IPS DF 4.7 (cell line): ENCODE data around the gene RUNX1.

Source experiments
- DNase-seq: peaks from one replicate; pipeline ENCODE4 v3.0.0-alpha.2; 2013; ENCODE audit warnings: low spot score; ENCODE audit errors: extremely low read depth

The RUNX1 gene

DNA sequence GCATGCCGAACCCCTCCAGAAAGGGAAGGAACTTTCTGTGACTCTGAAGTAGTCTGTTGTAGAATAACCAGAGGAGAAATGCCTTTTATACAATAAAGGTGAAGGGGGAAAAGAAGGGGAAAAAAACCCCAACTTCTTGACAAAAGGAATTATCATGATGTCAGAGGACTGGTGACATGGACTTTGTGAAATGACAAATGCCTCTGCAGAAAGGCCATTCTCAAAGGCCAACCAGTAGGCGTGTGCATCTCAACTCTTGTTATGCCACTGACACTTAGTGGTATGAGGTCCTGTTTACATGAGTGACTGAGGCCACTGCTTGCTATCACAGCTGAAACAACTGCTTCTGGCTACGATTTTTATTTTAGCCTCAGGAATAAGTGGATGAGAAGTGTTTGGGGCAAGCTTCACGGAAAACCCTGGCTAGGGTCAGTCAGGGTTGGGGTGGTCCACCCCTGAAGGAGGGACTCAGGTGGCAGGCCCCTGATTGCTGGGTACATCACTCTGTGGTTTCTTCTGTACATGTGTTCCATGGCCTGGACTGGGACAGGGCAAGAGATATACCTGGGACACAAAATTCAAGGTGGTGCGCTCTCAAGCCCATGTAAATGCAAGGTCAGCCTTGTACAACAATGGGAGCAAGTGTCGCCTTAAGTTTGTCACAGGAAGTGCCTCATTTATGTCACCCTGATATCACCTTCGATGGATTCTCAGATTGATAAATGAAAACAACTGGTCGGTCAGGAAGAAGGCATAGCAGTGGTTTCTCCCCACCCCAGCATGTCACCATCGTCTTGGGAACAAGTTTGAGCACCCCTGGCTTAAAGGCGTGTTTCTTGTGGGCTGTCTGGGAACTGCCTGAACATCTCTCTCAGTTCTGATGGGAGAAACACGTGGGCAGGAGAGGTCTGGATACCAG is 12.4 kb downstream of the RUNX1 start:
- DNase-seq, result no peak

DNA sequence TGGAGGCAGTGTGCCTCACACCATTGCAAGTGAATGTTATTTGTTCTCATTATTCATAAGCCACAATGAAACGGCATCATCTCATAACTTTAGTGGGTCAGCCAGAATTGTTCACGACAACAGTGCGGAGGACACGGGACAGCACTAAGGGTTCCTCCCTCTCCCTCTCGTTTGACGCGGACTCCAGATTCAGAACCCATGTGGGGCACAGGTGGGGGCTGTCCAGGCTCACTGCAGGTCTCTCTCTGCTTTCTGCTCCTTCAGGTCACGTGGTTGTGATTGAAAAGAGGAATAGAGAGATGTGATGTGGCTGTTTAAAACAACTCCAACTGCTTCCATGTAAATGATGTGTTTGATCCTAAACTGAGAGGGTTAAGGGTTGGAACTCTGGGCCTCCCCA is 13.5 kb downstream of the RUNX1 start:
- DNase-seq, result no peak

DNA sequence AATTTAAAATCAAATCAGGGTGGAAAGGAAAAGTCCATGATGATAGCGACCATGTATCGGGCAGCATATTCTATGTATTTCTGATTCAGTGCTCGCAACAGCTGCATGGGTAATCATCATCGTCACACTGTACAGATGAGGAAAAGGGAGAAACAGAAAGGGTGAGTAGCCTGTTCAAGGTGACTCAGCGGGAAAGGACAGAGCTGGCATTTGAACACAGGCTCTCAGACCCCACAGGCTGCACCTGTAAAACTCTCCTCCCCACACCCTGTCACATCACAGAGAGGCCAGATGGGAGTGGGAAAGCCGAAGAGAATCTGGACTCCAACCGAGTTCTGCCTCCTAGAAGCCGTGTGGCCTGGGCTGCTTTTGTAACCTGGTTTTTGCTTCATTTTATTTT is 14.0 kb downstream of the RUNX1 start:
- DNase-seq, result no peak

DNA sequence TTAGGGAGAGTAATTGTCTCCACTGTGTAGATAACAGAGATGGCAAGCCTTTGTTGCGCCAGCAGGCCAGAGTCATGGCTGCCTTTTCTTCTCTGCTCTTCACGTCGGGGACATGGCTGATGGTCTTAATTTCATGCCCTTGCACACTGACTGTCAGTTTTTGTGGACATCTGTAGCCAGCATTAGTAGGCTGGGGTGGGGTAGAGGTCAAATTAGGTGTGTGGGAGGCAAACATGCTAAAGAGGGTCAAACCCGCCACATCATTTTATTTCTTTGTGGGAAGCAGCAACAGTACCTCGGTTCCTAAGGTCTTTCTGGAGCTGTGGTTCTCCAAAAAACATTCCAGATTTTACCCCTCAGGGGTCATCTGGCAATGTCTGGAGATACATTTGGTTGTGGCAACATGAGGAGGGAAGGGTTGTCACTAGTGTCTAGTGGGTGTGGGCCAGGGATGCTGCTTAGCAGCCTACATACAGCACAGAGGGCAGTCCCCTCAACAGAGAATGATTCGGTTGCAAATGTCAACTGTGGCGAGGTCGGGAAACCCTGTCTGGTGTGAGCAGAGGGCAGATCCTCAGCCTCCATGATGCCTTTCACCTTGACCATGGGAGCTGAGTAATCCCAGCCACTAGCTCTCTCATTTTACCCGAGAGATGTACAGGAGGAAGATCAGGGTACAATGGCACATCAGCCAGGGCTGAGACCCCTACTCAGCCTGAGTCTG is 14.7 kb downstream of the RUNX1 start:
- DNase-seq, result no peak

DNA sequence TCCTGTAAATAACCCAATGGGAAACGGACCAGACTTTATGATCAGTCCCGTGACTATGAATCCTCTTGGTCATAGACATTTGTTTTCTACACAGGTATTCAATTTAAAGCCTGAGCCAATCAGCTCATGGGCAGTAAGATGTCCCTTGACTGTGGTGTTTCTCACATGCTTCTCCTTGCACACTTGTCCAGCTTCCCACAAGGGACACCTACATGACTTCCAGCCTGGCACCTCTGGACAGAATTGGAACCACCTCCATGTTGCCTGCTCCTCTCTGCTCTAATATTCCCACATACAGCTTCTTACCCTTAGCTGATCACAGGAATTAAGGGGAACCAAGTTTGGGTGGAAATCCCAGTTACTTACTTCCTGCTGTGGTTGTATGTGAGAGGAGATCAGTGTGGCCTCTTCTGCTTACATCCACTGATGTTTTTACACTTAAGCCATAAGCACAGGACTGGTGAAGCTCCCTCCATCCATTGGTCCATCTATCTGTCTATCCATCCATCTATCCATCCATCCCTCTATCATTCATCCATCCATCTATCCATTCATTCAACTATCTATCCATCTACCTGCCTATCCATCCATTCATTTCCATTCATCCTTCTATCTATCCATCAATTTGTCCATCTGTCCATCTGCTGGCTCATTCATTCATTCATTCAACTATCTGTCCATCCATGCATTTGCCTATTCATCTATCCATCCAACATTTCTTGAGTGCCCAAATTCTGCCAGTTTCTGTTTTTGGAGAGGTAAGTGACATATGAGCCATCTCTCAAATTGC is 16.4 kb downstream of the RUNX1 start:
- DNase-seq, result no peak

DNA sequence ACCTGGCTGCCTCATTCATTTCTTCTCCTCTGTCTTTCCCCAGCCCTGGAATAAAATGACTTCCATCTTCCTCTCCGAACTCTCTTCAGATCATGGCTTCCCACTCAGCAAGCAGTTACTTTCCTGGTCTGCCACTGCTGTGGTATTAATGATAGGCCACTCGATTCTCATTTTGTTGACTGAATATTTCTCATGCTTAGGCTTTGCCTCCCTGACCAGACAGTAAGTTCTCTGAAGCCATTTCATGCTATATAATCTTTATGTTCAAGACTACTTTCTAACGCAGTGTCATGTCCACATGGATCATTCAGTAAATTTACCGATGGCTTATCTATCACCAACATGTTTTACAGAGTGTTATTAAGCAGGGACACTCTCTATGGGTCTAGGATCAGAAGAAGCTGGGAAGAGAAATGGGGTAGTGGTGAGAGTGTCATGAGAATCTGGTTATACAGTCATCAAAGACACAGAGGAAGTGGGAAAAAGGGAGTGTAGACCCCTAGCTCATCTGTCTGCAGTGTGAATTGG is 20.6 kb downstream of the RUNX1 start:
- DNase-seq, result no peak

DNA sequence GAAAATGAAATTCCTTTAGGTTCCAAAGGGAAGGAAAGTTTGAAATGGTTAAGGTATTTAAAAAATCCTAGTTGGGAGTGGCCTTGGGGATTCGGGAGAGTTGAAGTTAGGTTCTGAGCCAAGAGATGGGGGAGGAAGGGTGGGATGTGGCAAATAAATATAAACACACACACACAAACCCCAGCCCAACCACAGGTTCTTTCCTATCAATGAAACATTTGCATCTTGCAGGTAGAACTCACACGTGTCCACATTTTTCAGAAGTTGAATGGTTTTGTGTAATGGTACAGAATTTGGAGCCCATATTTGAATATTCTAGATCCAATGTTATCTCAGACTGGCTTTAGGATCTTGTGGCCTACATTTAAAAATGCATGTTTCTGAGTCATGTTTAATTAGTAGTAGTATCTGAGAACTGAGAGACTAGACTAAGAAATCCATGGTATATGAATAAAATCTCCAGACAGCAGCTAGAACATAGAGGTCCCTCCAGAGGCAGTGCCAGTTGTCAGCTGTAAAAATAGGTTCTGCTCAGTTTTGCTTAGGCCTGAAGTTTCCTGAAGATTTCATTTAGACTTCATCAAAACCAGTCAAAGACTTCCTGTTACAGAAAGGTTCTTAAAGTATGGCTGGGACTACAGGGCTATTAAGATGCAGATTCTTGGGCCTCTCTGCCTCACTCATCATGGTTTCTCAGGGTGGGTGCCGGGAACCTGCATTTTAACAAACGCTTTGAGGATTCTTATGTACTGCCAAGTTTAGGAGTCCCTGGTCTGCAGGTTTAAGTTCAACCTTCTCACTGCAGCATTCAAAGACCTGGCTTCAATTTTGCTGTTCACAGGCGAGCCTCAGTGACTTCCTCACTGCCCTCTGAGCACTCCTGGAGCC is 21.3 kb downstream of the RUNX1 start:
- DNase-seq, result no peak

DNA sequence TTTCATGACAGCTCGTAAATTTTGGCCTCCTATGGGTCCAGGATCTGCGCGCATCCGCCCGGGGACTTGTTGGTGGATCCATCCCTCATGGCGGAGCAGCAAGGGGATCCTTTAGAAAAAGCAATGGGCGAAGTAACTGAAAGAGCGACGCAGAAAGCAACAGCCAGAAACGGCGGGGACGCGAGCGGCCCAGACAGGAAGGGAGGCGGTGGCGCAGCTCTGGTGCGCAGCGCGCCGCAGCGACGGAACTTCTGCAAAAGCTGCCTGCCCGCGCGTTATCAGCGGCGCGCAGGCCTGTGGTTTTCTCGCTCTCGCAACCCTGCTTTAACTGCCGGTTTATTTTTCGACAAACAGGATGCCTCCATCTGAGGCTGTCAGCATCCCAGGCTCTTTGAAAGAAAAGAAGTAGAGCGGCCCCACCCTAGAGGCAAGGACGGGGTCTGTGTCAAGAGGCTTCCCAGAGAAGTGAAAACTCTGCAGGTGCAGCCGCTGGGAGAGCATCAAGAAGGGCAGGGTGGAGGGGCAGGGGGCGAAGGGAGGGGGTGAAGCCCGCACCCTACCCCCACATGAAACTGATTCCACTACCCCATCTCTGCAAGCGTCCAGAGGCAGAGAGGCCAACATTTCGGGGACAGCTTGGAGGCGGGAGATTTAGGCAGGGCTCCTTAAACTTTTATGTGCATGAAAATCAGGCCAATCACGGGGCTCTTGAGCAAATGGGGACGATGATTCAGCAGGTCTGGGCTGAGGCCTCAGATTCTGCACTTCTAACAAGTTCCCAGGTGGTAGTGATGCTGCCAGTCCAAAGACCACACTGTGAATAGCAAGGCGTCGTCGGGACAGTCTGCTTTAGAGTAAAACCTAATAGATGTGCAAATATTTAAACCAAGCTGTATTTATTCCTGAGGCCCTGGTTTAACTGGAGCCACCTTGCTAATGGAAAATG is 22.2 kb downstream of the RUNX1 start:
- no peak for DNase-seq

DNA sequence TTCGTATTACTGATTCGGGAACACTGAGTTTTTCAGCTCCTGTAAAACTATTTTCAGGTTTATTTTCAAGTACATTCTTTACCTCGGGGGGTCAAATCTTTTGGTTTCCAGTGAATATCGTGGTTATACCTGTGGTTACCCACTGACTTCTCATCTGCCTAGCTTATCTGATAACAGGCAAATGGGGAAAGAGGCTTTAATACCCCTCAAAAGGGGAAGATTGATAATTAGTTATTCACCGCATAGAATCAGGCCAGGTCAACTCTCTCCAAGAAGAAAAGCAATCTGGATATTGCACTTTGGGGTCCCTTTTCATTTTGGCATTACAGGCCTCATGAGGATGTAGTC is 23.0 kb downstream of the RUNX1 start:
- no peak for DNase-seq

DNA sequence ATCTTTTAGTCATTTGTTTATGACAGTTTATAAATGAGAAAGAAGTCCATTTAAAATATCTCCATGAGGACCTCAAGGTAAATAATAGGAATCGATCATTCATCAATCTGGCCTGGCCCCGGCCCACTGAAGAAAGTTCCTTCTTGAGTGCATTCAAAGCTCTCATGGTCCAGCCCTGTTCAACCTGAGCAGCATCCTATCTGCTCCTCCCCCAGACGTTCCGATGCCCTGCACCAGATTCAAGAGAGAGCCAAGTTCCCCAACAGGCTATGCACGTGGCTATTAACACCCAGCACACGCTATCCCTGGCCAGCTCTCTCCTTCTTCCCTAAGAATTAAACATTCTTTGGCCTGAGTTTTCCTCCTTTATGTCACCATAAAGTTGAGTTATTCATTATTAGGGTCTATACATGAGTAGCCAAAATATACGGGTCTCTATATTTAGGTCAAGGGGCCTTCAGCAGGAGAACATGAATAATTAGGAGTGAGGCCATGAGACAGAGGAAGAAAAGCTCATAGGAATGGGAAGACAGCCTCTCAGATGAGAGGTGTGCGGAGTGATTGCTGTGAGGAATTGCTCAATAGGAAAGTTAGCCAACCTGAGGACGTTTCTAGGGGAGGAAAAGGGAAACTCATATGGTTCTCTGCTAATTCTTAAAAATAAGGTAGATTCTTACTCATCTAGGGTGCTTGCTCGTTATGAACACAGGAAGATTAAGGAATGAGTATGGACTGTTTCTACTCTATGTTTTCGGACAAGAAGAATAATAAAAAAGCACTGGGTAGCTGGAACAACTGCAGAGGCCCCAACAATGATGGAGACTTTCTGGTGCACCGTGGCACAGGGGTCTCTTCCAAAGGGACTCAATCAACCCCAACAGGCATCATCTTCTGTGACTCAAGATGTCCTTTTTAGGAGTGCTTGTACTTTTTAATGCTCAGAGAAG is 23.6 kb downstream of the RUNX1 start:
- DNase-seq, result no peak

DNA sequence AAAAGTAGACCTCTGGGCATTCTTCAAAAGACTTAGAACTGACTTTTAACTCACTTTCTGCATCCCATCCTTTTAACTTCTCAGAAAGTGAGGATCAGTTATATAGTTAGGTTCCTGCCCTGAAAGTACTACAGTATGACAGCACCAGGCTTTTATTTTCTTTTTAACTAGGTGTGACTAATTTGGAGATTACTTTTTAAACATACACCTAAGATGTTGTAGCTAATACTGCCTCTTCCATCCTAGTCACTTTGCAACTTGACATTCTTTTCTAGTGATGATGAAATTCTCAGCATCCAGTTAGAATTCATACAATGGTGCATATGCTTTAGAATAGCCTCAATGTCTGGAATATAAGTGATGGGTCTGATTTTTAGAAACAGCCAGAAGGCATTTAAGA is 24.6 kb downstream of the RUNX1 start:
- DNase-seq, result no peak

DNA sequence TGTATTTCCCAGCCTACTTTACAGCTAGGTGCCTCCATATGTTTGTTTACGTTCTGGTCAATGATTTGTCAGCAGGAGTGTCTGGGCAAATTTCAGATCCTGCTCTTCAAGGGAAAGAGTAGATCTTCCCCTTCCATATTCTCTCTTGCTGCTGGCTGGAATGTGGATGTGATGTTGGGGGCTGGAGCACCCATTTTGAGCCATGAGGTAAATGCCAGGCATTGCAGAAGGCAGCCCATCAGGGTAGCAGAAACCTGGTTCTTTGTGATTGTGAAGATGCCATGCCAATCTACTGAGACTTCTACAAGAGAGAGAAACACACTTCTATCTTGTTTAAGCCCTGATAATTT is 25.1 kb downstream of the RUNX1 start:
- no peak for DNase-seq

DNA sequence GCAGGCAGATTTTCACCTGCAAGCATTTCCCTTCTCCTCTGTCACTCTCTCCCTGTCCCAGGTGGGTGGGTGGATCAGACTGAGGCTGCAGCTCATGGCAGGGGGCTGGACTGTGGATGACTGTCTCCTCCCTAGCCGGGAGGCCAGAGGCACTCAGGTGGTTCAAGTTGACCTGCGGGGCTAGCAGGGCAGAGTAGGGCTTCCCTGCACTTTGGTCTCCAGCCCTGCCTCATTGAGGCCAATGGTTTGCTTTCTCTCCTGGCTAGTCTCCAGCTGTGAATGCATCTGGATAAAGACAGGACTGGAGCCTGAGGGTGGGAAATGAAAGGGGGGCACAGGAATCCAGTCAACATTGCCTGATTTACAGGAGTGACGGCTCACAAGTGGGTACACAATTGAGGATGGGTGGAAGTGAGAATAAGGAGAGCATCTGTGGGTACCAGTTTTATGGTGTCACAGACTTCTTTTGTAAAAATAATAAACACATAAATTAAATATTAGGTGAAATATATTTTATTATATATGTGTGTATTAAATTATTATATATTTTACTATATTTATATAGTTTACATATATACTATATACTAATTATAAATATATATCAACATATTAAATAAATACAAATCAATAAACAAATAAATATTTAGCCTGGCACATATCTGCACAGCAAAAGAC is 25.6 kb downstream of the RUNX1 start:
- no peak for DNase-seq

DNA sequence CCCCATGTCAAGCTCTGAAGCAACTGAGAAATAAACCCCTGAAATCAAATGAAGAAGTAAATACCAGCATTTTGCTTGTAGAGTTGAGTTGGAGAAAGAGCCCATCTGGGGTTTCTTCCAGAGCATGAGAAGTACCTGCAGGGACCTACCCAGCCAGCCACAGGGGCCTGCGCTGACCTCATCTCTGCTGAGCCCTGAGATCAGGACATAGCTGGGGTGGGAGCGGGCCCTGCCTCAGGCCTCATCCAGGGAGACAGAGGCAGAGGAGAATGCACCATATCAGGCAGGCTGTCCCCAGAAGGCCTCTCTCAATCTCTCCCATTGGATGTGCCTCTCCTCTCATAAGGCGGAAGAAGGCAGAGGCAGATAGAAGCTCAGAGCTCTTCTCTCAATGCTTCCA is 27.6 kb downstream of the RUNX1 start:
- no peak for DNase-seq

DNA sequence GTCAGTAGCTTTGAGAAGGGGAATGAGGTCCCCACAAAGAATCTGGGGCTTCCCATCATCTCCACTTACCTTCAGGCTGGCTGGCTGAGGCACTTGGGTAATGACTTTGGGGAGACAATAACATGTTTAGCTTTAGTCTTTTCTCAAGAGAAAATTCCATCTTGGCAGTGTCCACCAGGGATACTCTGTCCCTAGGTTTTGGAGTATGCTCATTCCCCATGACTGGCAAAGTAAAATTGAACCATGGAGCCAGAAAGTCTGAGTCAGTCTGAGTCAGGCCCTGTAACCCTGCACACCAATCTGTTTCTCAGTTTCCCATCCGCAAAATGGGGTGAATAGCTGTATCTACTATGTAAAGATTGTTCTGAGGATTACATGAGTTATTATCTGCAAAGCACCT is 28.2 kb downstream of the RUNX1 start:
- no peak for DNase-seq

DNA sequence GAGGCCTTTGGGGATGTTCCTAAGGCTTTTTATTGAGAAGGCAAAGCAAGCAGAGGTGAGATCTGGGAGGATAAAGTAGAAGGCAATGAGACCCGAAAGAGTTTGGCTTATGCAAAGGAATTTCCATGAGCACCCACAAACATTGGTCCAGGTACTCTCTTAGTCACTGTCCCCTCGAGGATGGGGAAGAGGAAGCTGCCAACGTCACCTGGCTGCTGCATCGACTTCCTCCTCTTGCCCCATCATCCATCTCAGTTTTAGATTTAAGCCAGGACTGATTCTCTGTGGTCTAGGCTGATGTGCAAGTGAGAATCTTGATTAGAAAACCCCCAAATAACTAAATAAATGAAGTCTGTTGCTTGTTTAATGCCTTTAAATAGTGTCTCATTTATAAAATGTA is 28.7 kb downstream of the RUNX1 start:
- DNase-seq, result no peak

DNA sequence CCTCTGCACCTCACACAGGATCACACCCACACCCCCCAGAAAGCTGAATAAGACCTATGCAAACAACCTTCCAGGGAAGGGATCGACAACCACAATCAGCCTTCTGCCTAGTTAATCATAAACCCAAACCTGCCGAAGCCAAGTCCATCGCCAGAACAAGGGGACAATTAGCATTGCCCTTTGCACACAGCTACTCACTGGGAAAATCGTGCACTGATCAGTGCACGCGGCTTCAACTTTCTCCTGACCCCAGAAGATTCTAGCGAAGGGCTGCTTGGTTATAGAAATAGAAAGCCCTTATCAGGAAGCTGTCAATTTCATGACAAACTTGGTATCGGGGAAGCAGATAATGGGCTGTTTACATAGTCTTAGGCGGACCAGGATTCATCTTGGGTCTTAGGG is 29.5 kb downstream of the RUNX1 start:
- no peak for DNase-seq

DNA sequence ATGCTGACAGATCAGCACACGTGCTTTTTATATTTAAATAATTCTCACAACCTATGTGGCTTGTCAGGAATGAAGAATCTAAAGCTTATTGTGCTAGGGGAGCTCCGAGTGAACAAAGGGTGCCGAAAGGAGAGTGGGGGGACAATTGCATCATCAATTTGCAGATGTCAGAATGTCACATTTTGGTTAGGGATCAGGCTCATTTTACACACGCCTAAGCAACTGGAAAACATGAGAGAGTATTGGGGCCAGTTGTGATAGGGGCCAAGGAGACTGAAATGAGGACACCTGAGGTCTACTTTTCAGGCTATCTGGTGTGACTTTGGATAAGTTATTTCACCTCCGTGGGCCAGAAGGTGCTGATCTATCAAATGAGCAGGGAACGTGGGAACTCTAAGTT is 31.8 kb downstream of the RUNX1 start:
- DNase-seq, result no peak
